SJCRH30 (cell line): ENCODE measurements around the gene DDX50. TPM values are rescaled to one million over a fixed set of nuclear protein-coding genes. Genes with fewer than 3 reads are reported as not detected.
"Not testable (repeated sequence)": the region's sequence is repeated elsewhere in the genome, so short reads cannot be mapped to it uniquely, and the experiment has no call there.

Source experiments
- DNase-seq, 2 experiments: peaks; one replicate each; pipeline ENCODE4 v3.0.0-alpha.2; 2015 to 2020
- H3K27ac ChIP-seq: fragments of 250-450 bp; sonication (Bioruptor Pico); 2 replicates; pipeline ENCODE4 v1.5.1; 2020; ENCODE audit warnings: mild to moderate bottlenecking, moderate library complexity
- H3K27me3 ChIP-seq: fragments of 250-450 bp; sonication (Bioruptor Pico); 2 replicates; pipeline ENCODE4 v1.5.1; 2020; ENCODE audit warnings: mild to moderate bottlenecking, moderate library complexity
- H3K36me3 ChIP-seq: fragments of 250-450 bp; sonication (Bioruptor Pico); 2 replicates; pipeline ENCODE4 v1.5.1; 2020; ENCODE audit warnings: mild to moderate bottlenecking, moderate library complexity
- H3K4me1 ChIP-seq: fragments of 250-450 bp; sonication (Bioruptor Pico); 2 replicates; pipeline ENCODE4 v1.5.1; 2020; ENCODE audit warnings: mild to moderate bottlenecking, moderate library complexity
- H3K4me3 ChIP-seq: fragments of 250-450 bp; sonication (Bioruptor Pico); 2 replicates; pipeline ENCODE4 v1.5.1; 2020; ENCODE audit warnings: mild to moderate bottlenecking, moderate library complexity
- H3K9me3 ChIP-seq: fragments of 250-450 bp; sonication (Bioruptor Pico); replicated peaks from 2 replicates; pipeline ENCODE4 v1.5.1; 2020; ENCODE audit warnings: mild to moderate bottlenecking, moderate library complexity
- total RNA-seq: library from RNA; depleted of rRNA; stranded (reverse); fragments of >200 nt; shearing (Covaris generic); gene quantifications from 2 replicates; pipeline ENCODE4 v1.2.3, GENCODE V29; 2014; rRNA removed

Gene DDX50, protein sequence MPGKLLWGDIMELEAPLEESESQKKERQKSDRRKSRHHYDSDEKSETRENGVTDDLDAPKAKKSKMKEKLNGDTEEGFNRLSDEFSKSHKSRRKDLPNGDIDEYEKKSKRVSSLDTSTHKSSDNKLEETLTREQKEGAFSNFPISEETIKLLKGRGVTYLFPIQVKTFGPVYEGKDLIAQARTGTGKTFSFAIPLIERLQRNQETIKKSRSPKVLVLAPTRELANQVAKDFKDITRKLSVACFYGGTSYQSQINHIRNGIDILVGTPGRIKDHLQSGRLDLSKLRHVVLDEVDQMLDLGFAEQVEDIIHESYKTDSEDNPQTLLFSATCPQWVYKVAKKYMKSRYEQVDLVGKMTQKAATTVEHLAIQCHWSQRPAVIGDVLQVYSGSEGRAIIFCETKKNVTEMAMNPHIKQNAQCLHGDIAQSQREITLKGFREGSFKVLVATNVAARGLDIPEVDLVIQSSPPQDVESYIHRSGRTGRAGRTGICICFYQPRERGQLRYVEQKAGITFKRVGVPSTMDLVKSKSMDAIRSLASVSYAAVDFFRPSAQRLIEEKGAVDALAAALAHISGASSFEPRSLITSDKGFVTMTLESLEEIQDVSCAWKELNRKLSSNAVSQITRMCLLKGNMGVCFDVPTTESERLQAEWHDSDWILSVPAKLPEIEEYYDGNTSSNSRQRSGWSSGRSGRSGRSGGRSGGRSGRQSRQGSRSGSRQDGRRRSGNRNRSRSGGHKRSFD
- total RNA-seq = 47.4 and 48.2 TPM in 2 replicates

DNA sequence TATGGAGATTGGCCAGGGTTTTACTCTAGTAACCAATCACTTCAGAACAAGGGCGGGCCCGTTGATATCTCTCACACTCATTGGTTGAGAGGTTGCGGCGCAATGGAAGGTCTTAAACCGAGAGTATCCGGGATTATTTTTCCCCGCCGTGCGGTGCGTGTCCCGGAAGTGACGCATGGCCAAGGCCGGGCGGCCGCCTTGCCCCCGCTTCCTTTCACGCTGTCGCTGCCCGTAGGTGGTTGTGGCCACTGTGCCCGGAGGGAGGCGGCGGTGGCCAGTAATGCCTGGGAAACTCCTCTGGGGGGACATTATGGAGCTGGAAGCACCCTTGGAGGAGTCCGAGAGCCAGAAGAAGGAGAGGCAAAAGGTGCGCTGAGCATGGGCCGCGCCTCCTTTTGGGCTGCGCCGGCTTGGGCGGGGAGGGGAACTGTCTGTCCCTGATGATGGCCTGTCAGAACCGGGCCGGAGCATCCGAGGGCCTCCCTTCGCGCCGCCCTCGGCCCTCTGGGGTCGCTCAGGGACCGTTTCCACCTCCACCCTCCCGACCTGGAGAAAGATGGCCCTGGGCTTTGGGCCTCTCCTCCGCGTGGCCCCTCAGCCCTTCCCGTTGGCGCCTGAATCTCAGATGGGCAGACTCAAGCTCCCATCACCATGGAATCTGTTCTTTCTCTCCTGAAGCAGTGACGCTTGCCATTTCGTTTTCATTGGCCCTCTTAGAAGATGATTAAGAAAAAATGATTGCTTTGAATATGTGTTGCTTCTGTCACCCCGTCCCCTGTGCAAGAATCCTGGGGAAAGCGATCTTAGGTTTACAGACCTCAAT is at the start of gene DDX50:
TSS of gene DDX50 (plus strand) at position 211 of the 823 bp plus-strand sequence. CDS start at position 281, 70 bp downstream.
- Histone ChIP-seq H3K27me3 (no peaks in the 10 kb centered on the region), H3K9me3 (no peaks in the 10 kb centered on the region), H3K4me1 (peaks cover 6% of the 10 kb centered on the region; the same call in 1 of the 2 replicates), H3K4me3 (peak within 1 kb of the TSS; percentile 84), H3K27ac (peak within 1 kb of the TSS; percentile 91), H3K36me3 (peaks cover 2% of the 10 kb centered on the region; the same call in 1 of the 2 replicates)
- DNase-seq = peak; percentile 96 to 99

DNA sequence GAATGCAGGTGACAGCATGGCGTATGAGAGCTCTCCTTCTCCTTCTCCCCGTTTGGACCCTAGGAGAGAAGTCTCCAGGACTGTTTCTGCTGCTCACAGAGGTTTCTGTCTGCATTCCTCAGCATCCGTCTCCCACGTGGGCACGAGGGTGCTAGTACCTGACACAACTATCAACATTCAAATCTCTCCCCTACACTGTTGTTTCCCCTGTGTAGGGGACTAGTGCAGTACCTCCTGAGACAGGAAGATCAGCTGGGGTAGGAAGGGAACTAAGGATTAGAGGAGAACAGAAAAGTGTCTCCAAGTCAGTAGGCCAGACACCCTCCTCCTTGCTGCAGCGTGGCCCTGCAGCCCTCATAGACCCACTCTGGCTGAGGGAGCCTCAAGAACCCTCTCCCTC is 44.8 kb upstream of the DDX50 start:
- Histone ChIP-seq H3K27ac (no peak overlapping the region), H3K4me3 (no peak overlapping the region), H3K27me3 (no peaks in the 10 kb centered on the region), H3K4me1 (no peaks in the 10 kb centered on the region), H3K36me3 (no peaks in the 10 kb centered on the region), H3K9me3 (peaks cover under 1% of the 10 kb centered on the region; the same call in 1 of the 2 replicates)
- no peak for DNase-seq

DNA sequence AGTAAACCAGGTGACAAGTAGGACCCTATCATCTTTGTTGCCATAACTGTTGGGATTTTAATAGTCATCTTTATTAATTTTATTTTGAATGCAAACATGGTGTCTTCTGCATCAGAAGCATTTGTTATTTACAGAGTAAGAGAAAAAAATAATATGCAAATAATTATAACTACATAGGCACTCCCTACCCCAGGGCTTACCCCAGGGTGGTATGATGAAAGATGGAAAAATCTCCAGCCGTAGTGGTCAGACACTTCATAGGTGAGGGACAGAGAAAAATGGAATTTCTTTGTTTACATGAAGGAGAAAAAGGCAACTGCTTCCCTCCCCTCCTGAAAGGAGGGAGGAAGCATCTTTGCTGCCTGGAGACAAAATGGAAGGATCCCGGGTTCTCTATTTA is 44.1 kb upstream of the DDX50 start:
- Histone ChIP-seq H3K4me1 (no peaks in the 10 kb centered on the region), H3K27me3 (no peaks in the 10 kb centered on the region), H3K4me3 (no peak overlapping the region), H3K36me3 (no peaks in the 10 kb centered on the region), H3K27ac (no peak overlapping the region), H3K9me3 (peaks cover 3% of the 10 kb centered on the region; the same call in 1 of the 2 replicates)
- DNase-seq = no peak

DNA sequence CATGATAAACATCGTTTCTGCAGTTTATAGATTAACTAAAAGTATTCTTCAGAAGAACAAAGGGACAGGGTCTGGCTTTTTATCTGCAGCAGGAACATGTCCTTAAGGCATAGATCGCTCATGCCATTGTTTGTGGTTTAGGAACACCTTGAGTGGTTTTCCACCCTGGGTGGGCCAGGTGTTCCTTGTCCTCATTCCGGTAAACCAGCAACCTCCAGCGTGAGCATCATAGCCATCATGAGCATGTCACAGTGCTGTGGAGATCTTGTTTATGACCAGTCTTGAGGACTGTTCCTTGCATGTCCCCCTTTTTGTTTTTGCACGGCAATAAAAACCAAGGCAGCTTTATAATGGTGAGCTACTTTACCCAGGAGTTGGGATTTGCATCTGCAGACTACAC is 39.9 kb upstream of the DDX50 start:
- DNase-seq = no peak
- no peak overlapping the region for H3K27ac ChIP-seq
- no peak overlapping the region for H3K4me3 ChIP-seq
- H3K36me3 ChIP-seq = no peaks in the 10 kb centered on the region
- H3K9me3 ChIP-seq = peaks cover 3% of the 10 kb centered on the region; the same call in 1 of the 2 replicates
- H3K4me1 ChIP-seq = no peaks in the 10 kb centered on the region
- no peaks in the 10 kb centered on the region for H3K27me3 ChIP-seq

DNA sequence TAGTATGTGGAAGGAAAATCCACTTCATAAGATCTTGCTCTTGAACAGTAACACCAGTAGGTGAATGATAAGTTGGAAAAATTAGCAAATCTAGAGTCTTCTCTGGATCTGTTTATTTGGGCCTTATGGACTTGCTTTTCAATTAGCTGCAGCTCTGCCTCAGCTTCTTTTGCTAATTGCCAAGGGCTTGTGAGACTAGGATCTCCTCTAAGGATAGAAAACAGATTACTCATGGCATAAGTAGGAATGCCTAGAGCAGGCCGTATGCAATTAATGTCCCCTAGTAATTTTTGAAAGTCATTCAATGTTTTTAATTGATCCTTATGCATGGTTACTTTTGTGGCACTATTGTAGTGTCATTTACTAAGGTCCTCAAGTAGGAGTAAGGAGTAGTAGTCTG is 36.5 kb upstream of the DDX50 start:
- H3K27me3 ChIP-seq = no peaks in the 10 kb centered on the region

DNA sequence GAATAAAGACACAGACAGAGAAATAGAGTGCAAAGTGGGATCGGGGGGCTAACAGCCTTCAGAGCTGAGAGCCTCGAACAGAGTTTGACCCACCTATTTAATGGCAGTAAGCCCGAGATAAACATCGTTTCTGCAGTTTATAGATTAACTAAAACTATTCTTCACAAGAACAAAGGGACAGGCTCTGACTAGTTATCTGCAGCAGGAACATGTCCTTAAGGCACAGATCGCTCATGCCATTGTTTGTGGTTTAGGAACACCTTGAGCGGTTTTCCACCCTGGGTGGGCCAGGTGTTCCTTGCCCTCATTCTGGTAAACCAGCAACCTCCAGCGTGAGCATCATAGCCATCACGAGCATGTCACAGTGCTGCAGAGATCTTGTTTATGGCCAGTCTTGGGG is 32.9 kb upstream of the DDX50 start:
- H3K9me3 ChIP-seq = not testable (repeated sequence)

More for the DNA sequence above, 36.5 kb upstream of the DDX50 start:
- no peak overlapping the region for H3K27ac ChIP-seq
- no peak for DNase-seq
- H3K4me3 ChIP-seq = no peak overlapping the region
- no peaks in the 10 kb centered on the region for H3K36me3 ChIP-seq
- H3K9me3 ChIP-seq = peaks cover 3% of the 10 kb centered on the region; the same call in 1 of the 2 replicates
- H3K4me1 ChIP-seq = no peaks in the 10 kb centered on the region

DNA sequence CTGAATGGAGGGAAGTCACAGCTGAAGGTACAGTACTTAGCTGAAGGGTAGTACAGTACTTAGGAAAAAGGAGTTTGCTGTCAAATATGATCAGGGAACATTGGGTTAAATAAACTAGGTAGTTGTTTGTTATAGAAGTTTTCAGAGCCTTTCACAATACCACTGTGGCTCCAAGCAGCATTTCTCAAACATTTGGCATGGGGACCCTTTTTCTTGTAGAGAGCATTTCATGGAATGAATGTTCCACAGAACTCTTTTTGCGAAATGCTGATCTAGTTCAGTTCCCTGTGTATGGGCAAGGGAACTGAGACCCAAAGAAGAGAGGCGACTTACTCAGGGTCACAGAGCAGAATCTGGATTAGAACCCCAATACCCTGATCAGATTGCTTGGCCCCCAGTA is 31.5 kb upstream of the DDX50 start:
- H3K4me1 ChIP-seq = peaks cover 19% of the 10 kb centered on the region
- DNase-seq = no peak

More for the DNA sequence above, 32.9 kb upstream of the DDX50 start:
- peaks cover 19% of the 10 kb centered on the region for H3K4me1 ChIP-seq
- not testable (repeated sequence) for H3K27me3 ChIP-seq, H3K4me3 ChIP-seq, DNase-seq, H3K27ac ChIP-seq, H3K36me3 ChIP-seq

DNA sequence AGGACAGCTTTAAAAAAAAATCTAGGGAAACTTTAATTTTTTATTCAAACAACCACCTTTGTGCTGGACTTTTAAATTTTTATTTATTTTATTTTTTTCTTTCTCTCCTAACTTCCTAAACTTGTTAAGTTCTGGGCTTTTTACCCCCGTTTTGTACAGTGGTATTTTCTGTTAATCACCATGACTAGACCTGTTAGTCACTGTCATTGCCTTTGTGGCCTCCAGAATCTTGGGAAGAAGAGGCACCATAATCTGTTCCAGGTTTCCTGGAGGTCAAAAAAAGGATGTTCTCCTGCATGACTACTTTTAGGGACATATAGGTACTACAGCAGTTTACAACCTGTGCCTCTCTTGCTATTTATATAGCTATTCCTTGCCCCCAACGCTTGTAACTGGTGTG is 31.1 kb upstream of the DDX50 start:
- no peak for DNase-seq
- Histone ChIP-seq H3K9me3 (no peaks in the 10 kb centered on the region), H3K36me3 (no peaks in the 10 kb centered on the region), H3K27me3 (no peaks in the 10 kb centered on the region), H3K4me3 (no peak overlapping the region), H3K4me1 (peaks cover 19% of the 10 kb centered on the region), H3K27ac (no peak overlapping the region)

More for the DNA sequence above, 31.5 kb upstream of the DDX50 start:
- Histone ChIP-seq H3K27me3 (no peaks in the 10 kb centered on the region), H3K27ac (no peak overlapping the region), H3K9me3 (no peaks in the 10 kb centered on the region), H3K4me3 (no peak overlapping the region), H3K36me3 (no peaks in the 10 kb centered on the region)

DNA sequence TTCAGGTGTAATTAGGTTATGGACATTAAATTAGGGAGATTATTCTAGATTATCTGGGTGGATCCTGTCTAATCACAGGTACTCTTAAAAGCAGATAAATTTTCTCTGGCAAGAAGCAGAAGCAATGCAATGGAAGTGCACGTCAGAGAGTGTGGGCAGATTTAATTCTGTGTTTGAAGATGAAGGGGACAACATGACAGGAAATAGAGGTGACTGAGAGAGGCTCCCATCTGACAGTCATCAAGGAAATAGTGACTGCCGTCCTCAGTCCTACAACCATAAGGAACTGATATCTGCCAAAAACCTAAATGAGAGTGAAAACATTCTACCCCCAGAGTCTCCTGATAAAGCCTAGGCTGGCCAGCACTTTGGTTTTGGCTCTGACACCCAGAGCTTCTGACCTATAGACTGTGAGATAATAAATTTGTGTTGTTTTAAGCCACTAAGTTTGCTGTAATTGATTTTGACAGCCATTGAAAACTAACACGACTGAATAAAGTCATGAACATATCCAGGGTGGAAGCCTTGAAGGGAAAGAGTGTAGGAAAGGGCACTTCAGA is 30.5 kb upstream of the DDX50 start:
- no peaks in the 10 kb centered on the region for H3K9me3 ChIP-seq
- H3K4me3 ChIP-seq = no peak overlapping the region
- H3K4me1 ChIP-seq = peaks cover 19% of the 10 kb centered on the region
- no peaks in the 10 kb centered on the region for H3K36me3 ChIP-seq
- no peaks in the 10 kb centered on the region for H3K27me3 ChIP-seq
- H3K27ac ChIP-seq = peak overlapping the region; percentile 70
- no peak for DNase-seq

DNA sequence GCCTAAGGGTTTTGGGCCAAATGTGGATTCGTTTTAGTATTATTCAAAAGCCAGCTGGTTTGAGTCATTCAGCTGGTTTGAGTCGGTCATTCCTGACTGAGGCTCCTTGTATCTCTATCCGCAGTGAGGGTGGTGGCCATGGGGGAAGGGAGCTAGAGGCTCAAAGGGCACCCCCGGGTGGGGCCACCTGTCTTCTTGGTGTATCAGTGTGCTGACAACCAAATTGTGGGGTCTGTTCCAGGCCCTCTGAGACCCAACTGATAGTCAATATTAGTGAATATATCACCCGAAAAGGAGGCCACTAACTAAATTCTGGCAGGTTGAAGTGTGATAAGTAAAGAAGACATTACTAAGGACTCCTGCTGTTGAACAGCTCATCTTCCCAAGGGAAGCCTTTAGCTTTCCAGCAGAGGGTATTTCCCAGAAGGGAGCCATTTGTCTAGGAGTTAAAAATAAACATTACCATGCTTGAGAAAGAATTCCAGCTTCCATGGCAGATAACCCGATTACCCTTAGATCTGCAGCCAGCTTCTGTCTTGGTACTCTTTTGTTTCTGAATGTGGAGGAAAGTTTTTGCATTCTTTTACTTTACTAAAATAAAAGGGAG is 29.9 kb upstream of the DDX50 start:
- peak; percentile 57 to 65 for DNase-seq
- H3K27me3 ChIP-seq = no peaks in the 10 kb centered on the region
- no peaks in the 10 kb centered on the region for H3K36me3 ChIP-seq
- H3K4me1 ChIP-seq = peaks cover 19% of the 10 kb centered on the region
- H3K27ac ChIP-seq = peak overlapping the region; percentile 70
- H3K9me3 ChIP-seq = no peaks in the 10 kb centered on the region
- no peak overlapping the region for H3K4me3 ChIP-seq

DNA sequence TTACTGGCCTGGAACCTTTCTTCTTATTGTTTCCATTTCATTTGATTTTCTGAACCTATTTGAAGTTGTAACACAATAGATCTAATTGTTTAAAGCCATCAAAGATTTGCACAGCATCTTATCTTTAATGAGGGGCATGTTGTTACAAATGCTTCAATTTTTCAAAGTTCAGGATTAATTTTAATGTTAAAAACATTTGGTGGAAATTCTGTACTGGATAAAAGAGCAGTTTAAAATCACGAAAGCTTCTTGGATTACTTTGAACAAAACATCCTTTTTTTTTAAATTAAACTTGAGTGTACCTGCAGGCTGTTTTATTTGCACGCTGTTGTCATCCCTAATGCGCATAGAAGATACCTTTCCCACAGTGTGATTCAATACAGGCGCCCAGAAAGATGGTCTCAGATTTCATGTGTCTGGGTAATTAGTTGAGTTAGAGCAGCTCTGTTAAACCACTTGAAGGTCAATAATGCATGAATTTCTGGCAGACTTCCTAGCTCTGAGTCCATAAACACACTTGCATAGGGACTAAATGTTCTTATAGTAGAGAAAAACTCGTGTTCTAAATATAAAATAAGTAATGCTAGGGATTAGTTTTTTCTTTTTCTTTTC is 29.3 kb upstream of the DDX50 start:
- Histone ChIP-seq H3K4me1 (peaks cover 19% of the 10 kb centered on the region), H3K36me3 (no peaks in the 10 kb centered on the region), H3K4me3 (no peak overlapping the region), H3K27me3 (no peaks in the 10 kb centered on the region), H3K9me3 (no peaks in the 10 kb centered on the region), H3K27ac (peak overlapping the region; percentile 70)
- DNase-seq = peak; percentile 52 to 82

DNA sequence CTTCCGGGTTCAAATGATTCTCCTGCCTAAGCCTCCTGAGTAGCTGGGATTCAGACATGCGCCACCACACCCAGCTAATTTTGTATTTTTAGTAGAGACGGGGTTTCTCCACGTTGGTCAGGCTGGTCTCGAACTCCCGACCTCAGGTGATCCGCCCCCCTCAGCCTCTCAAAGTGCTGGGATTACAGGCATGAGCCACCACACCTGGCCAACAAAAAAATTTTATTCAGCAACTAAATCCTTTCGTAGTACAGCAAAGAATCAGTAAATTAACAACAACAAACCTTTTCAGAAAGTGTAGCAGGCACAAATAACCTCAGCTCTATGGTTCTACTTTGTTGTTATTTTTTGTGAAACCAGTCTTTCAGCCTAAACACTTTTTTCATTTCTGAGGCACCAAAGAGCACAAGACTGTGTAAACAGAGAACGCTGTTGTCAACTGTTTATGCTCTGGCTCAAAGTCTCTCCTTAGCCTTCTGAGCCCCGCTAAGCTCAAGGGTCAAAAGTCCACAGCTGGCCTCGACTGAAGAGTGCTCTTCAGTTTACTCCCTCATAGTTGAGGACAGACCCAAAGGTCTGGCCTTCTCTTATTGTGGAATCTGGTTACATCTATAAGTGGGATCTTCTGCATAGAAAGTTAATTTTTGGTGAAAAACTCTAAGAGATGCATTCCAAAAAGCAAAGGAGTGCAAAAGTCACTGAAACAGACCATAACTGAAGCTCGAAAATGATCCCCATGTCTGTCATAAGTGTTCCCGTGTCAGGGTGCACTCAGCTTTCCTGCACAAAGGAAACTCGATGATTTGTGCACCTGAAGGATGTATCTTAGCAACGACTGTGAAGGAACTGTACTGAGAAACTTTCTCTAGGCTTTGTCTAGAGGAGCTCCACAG is 24.6 kb upstream of the DDX50 start:
- H3K9me3 ChIP-seq = no peaks in the 10 kb centered on the region
- no peak overlapping the region for H3K27ac ChIP-seq
- H3K4me3 ChIP-seq = no peak overlapping the region
- no peaks in the 10 kb centered on the region for H3K36me3 ChIP-seq
- DNase-seq = peak in 1 of 2 experiments; percentile 17
- H3K27me3 ChIP-seq = no peaks in the 10 kb centered on the region
- peaks cover 5% of the 10 kb centered on the region for H3K4me1 ChIP-seq
